OCI-LY7 (cell line): ENCODE measurements around the gene CDA. TPM values are rescaled to one million over a fixed set of nuclear protein-coding genes. Genes with fewer than 3 reads are reported as not detected.
A peak's percentile ranks its signal among the peaks of the same experiment; 100 is the strongest.

ENCODE experiments used
- BruUV-seq: library from RNA; stranded (reverse); fragments of 400-500 nt; replicated peaks from 2 replicates; lab custom pipeline; 2021; lab: Mats Ljungman, UMichigan
- CTCF ChIA-PET: fragments of 300-600 bp; sonication (Branson Sonifier 250); formaldehyde crosslinking; loops from one replicate; lab custom pipeline; 2022; ENCODE audit warnings: antibody characterized with exemption; ENCODE audit not compliant: unreplicated experiment; lab: Charles Lee
- POLR2A ChIA-PET: fragments of 300-600 bp; sonication (Branson Sonifier 250); formaldehyde crosslinking; loops from one replicate; lab custom pipeline; 2022; ENCODE audit warnings: antibody characterized with exemption; lab: Charles Lee
- DNase-seq: peaks from one replicate; pipeline ENCODE4 v3.0.0-alpha.2; 2015; ENCODE audit warnings: low spot score
- H2AFZ ChIP-seq: fragments of 200-600 bp; sonication (generic), shearing (Covaris generic); 2 replicates; pipeline ENCODE4 v1.6.1; 2014; ENCODE audit warnings: mild to moderate bottlenecking, antibody characterized with exemption, low read length, moderate library complexity
- H3K27ac ChIP-seq: fragments of 200-600 bp; sonication (generic); 2 replicates; pipeline ENCODE4 v1.5.1; 2014; ENCODE audit warnings: mixed run types, low read depth, mild to moderate bottlenecking, moderate library complexity, low read length, inconsistent platforms; ENCODE audit not compliant: poor library complexity, severe bottlenecking
- H3K36me3 ChIP-seq: fragments of 200-600 bp; sonication (generic); 2 replicates; pipeline ENCODE4 v1.6.1; 2014; ENCODE audit warnings: mild to moderate bottlenecking, antibody characterized with exemption, low read length, moderate library complexity, mixed read lengths; ENCODE audit not compliant: insufficient read depth
- H3K4me1 ChIP-seq: fragments of 200-600 bp; sonication (generic); 2 replicates; pipeline ENCODE4 v1.5.1; 2014; ENCODE audit warnings: mild to moderate bottlenecking, low read length; ENCODE audit not compliant: insufficient read depth, poor library complexity, severe bottlenecking
- H3K4me2 ChIP-seq: fragments of 200-600 bp; sonication (generic); 2 replicates; pipeline ENCODE4 v1.6.1; 2014; ENCODE audit warnings: mild to moderate bottlenecking, low read length
- H3K4me3 ChIP-seq: fragments of 200-600 bp; sonication (generic); 2 replicates; pipeline ENCODE4 v1.5.1; 2014; ENCODE audit warnings: mild to moderate bottlenecking, low read depth, low read length; ENCODE audit not compliant: poor library complexity, severe bottlenecking
- H3K79me2 ChIP-seq: fragments of 200-600 bp; sonication (generic); 2 replicates; pipeline ENCODE4 v1.6.1; 2016; ENCODE audit warnings: low read depth, mild to moderate bottlenecking, low read length, moderate library complexity, mixed read lengths; ENCODE audit not compliant: insufficient read depth
- H3K9me2 ChIP-seq: fragments of 200-600 bp; sonication (generic); 2 replicates; pipeline ENCODE4 v1.6.1; 2016; ENCODE audit warnings: mild to moderate bottlenecking, low read length, mixed read lengths; ENCODE audit not compliant: insufficient read depth
- H3K9me3 ChIP-seq: fragments of 200-600 bp; sonication (generic); 2 replicates; pipeline ENCODE4 v1.6.1; 2014; ENCODE audit warnings: mild to moderate bottlenecking, mixed run types, low read length, mixed read lengths
- H4K20me1 ChIP-seq: fragments of 200-600 bp; sonication (generic); 2 replicates; pipeline ENCODE4 v1.6.1; 2014; ENCODE audit warnings: mild to moderate bottlenecking, antibody characterized with exemption, low read length, moderate library complexity, mixed read lengths; ENCODE audit not compliant: insufficient read depth
- EZH2phosphoT487 ChIP-seq: fragments of 200-600 bp; sonication (generic); IDR thresholded peaks from 2 replicates; pipeline ENCODE4 v1.6.1; 2018; ENCODE audit warnings: low read depth, borderline replicate concordance, mild to moderate bottlenecking, mixed run types, antibody characterized with exemption, low read length, moderate library complexity, mixed read lengths
- intact Hi-C: fragments of 100-400 bp; cut with micrococcal nuclease; formaldehyde crosslinking; loops from one replicate; pipeline ENCODE4 v1.10.0; 2022; ENCODE audit not compliant: unreplicated experiment
- total RNA-seq, 2 experiments: library from RNA; depleted of rRNA in 1 of 2; stranded (reverse); fragments of >200 nt in 1 of 2; shearing (Covaris generic) in 1 of 2; gene quantifications; 2 replicates each; pipeline ENCODE4 v1.2.3, GENCODE V29; 2014 to 2022
- TF ChIP-seq, protein P1 (sequence below): fragments of 200-600 bp; sonication (generic); conservative IDR thresholded peaks from 2 replicates; pipeline ENCODE4 v1.5.1; 2014; ENCODE audit warnings: mild to moderate bottlenecking, antibody characterized with exemption, low read length, moderate library complexity, mixed read lengths

CDA gene
- total RNA-seq, 2 experiments from 2014 or later, result not detected

DNA sequence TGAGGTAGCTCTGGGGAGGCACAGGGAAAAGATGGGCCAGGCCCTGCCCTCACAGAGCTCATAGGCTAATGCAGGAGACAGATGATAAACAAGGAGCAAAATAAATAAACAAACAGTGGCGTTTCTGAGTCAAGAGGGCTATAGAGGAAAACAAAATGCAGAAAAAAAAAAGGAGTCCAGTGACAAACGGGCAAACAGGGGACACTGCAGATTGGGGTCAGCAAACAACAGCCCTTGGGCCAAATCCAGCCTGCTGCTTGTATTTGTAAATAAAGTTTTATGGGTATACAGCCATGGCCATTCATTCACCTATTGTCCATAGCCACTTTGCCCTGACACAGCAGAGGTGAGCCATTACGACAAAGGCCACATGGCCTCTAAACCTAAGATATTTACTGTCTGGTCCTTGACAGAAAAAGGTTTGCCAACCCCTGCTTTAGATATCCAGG, 25.3 kb downstream of the CDA start:
- POLR2A ChIA-PET, result no interaction called here
- no peaks in the 10 kb centered on the region for H3K9me2 ChIP-seq
- no TSS peak for BruUV-seq
- H3K9me3 ChIP-seq, result no peaks in the 10 kb centered on the region
- H2AFZ ChIP-seq, result peak overlapping the region; percentile 21; the same call in 1 of the 2 replicates
- intact Hi-C loops, result no loop called here
- H3K36me3 ChIP-seq, result no peaks in the 10 kb centered on the region
- DNase-seq, result no peak
- H3K4me3 ChIP-seq, result no peak overlapping the region
- CTCF ChIA-PET, result no interaction called here
- H3K27ac ChIP-seq, result no peak overlapping the region
- H4K20me1 ChIP-seq, result no peaks in the 10 kb centered on the region
- peaks cover 4% of the 10 kb centered on the region for H3K4me1 ChIP-seq
- TF ChIP-seq, protein P1, sequence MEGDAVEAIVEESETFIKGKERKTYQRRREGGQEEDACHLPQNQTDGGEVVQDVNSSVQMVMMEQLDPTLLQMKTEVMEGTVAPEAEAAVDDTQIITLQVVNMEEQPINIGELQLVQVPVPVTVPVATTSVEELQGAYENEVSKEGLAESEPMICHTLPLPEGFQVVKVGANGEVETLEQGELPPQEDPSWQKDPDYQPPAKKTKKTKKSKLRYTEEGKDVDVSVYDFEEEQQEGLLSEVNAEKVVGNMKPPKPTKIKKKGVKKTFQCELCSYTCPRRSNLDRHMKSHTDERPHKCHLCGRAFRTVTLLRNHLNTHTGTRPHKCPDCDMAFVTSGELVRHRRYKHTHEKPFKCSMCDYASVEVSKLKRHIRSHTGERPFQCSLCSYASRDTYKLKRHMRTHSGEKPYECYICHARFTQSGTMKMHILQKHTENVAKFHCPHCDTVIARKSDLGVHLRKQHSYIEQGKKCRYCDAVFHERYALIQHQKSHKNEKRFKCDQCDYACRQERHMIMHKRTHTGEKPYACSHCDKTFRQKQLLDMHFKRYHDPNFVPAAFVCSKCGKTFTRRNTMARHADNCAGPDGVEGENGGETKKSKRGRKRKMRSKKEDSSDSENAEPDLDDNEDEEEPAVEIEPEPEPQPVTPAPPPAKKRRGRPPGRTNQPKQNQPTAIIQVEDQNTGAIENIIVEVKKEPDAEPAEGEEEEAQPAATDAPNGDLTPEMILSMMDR, result no peak
- no peak for TF ChIP-seq EZH2phosphoT487
- H3K4me2 ChIP-seq, result no peak overlapping the region
- no peaks in the 10 kb centered on the region for H3K79me2 ChIP-seq

DNA sequence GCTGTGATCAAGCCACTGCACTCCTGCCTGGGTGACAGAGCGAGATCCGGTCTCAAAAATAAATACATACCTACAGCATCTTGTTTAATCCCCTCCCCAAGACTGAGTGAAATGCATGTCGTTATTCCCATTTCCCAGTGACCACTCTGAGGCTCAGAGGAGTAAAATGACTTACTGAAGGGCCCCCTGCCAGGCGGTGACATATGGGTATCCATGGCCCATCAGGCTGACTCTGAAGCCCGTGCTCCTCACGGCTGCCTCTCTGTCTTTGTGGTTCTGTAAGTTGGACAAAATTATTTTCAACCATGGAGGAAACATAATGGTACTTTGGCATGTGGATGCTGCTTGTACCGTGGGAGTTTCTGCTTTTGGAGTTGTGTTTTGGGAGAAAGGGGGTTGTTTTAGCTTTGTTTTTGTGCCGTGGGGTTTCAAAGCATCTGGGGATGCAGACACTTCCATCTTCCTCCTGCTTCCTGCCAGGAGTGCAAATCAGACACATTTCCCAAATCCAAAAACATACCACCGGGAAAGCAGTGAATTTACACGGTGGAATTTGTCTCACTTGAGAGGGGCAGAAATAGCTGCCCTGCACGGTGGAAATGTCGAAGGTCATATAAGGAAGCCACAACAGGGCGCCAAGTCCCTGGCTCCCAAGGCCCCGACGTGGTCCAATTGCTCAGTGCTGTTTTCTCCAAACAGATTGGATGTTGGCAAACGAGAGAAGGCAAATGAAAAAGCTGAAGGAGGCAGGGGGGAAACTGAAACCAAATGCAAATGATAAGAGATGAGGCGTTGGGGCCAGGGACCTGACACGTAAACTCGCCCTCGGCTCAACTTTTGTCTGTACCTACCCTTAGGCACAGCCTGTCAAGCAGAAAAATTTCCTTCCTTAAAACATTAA, 27.3 kb downstream of the CDA start:
- ChIA-PET POLR2A (no interaction called here), CTCF (no interaction called here)
- Histone ChIP-seq H3K4me1 (peaks cover 4% of the 10 kb centered on the region), H3K36me3 (no peaks in the 10 kb centered on the region), H3K4me2 (0 out of 2 replicates have a peak overlapping the region, but pooled peaks have one; percentile 2), H4K20me1 (no peaks in the 10 kb centered on the region), H2AFZ (no peak overlapping the region), H3K79me2 (no peaks in the 10 kb centered on the region), H3K27ac (no peak overlapping the region), H3K9me2 (no peaks in the 10 kb centered on the region), H3K4me3 (no peak overlapping the region), H3K9me3 (no peaks in the 10 kb centered on the region)
- no TSS peak for BruUV-seq
- intact Hi-C loops, result no loop called here
- TF ChIP-seq, protein P1, result no peak
- no peak for TF ChIP-seq EZH2phosphoT487
- DNase-seq, result no peak
